CD4-positive, CD25-positive, alpha-beta regulatory T cell (primary cell): ENCODE data around the gene INO80D. TPM values are rescaled to one million over a fixed set of nuclear protein-coding genes. Genes with fewer than 3 reads are reported as not detected.
"Not testable (repeated sequence)": the region's sequence is repeated elsewhere in the genome, so short reads cannot be mapped to it uniquely, and the experiment has no call there.

Experiments
- ATAC-seq, 2 donors: fragments of 150-1000 bp; cut with Tn5 transposase; one replicate each; pipeline ENCODE4 v1.10.0; 2021; ENCODE audit warnings: low read depth in 2 of 2, moderate number of reproducible peaks in 2 of 2, moderate library complexity in 1 of 2
- DNase-seq, 3 donors: peaks; one replicate each; pipeline versions ENCODE4 v3.0.0 to v3.0.0-alpha.2; 2012 to 2022; ENCODE audit warnings: mixed read lengths in 1 of 3
- H3K27ac ChIP-seq: one replicate; pipeline ENCODE4 v1.7.0; 2013; ENCODE audit warnings: mild to moderate bottlenecking, low read length; ENCODE audit not compliant: insufficient read depth, poor library complexity, severe bottlenecking
- H3K27me3 ChIP-seq: one replicate; pipeline ENCODE4 v1.7.0; 2013; ENCODE audit warnings: low read length; ENCODE audit not compliant: control insufficient read depth, insufficient read depth
- H3K36me3 ChIP-seq: one replicate; pipeline ENCODE4 v1.7.0; 2013; ENCODE audit warnings: mild to moderate bottlenecking, low read length, moderate library complexity; ENCODE audit not compliant: control insufficient read depth, insufficient read depth
- H3K4me1 ChIP-seq: 2 replicates; pipeline ENCODE4 v1.7.0; 2013; ENCODE audit warnings: mild to moderate bottlenecking, low read length; ENCODE audit not compliant: insufficient read depth, control insufficient read depth, poor library complexity, severe bottlenecking
- H3K4me3 ChIP-seq: one replicate; pipeline ENCODE4 v1.7.0; 2013; ENCODE audit warnings: low read depth, mild to moderate bottlenecking, low read length, moderate library complexity
- H3K9me3 ChIP-seq, 2 experiments: 1 replicate in 1 of 2; 2 replicates in 1 of 2; pipeline ENCODE4 v1.7.0; 2013; ENCODE audit warnings: low read length in 2 of 2, mild to moderate bottlenecking in 1 of 2, moderate library complexity in 1 of 2; ENCODE audit not compliant: control insufficient read depth in 2 of 2
- H3K27ac Mint-ChIP-seq, 3 donors: one replicate each; pipeline ENCODE4 v1.8.0; 2020 to 2022; ENCODE audit warnings: mild to moderate bottlenecking in 3 of 3, mixed read lengths in 3 of 3, moderate library complexity in 2 of 3
- H3K27me3 Mint-ChIP-seq: one replicate; pipeline ENCODE4 v1.8.0; 2022; ENCODE audit warnings: mild to moderate bottlenecking, mixed read lengths
- H3K36me3 Mint-ChIP-seq: one replicate; pipeline ENCODE4 v1.8.0; 2020; ENCODE audit warnings: mixed read lengths
- H3K4me1 Mint-ChIP-seq, 4 donors: one replicate each; pipeline ENCODE4 v1.8.0; 2020 to 2022; ENCODE audit warnings: mixed read lengths in 4 of 4, mild to moderate bottlenecking in 1 of 4
- H3K4me3 Mint-ChIP-seq, 4 donors: one replicate each; pipeline ENCODE4 v1.8.0; 2020 to 2022; ENCODE audit warnings: mild to moderate bottlenecking in 4 of 4, mixed read lengths in 4 of 4, moderate library complexity in 3 of 4
- H3K9me3 Mint-ChIP-seq, 7 donors: one replicate each; pipeline ENCODE4 v1.8.0; 2020 to 2022; ENCODE audit warnings: mixed read lengths in 7 of 7, mild to moderate bottlenecking in 3 of 7, moderate library complexity in 2 of 7
- polyA plus RNA-seq, 4 donors: library from polyadenylated mRNA; unstranded; fragments of 300-500 nt; fragmentation: Illumina TruSeq; gene quantifications; one replicate each; pipeline ENCODE4 v1.2.3, GENCODE V29; 2021
- total RNA-seq: library from RNA; stranded (reverse); gene quantifications from one replicate; pipeline ENCODE4 v1.2.3, GENCODE V29; 2022

Gene INO80D
- total and polyA plus RNA-seq, 5 donors from 2014 or later, result 6.7 to 59.1 (median 8.6) TPM

- not testable (repeated sequence) for H3K27me3 Mint-ChIP-seq, DNase-seq, H3K36me3 Mint-ChIP-seq, H3K27ac ChIP-seq, H3K9me3 ChIP-seq, H3K9me3 Mint-ChIP-seq, H3K4me3 Mint-ChIP-seq, H3K36me3 ChIP-seq, H3K4me1 ChIP-seq, H3K4me3 ChIP-seq, H3K27ac Mint-ChIP-seq, H3K27me3 ChIP-seq, ATAC-seq, H3K4me1 Mint-ChIP-seq
Measured at GRCh38 chr2:205976934-205977659, 108.9 kb downstream of the INO80D start.

- Mint-ChIP-seq H3K27me3 (no peaks in the 10 kb centered on the region), H3K4me1 (peaks cover 0 to 5% (median 0%) of the 10 kb centered on the region in 4 donors), H3K36me3 (no peaks in the 10 kb centered on the region), H3K9me3 (peaks cover 0 to 2% (median 0%) of the 10 kb centered on the region in 7 donors), H3K4me3 (no peak overlapping the region), H3K27ac (no peak overlapping the region)
- ATAC-seq (no peak), DNase-seq (no peak)
- H3K27ac ChIP-seq, result no peak overlapping the region
- no peaks in the 10 kb centered on the region for H3K36me3 ChIP-seq
- no peaks in the 10 kb centered on the region for H3K27me3 ChIP-seq
- no peaks in the 10 kb centered on the region for H3K4me1 ChIP-seq
- H3K9me3 ChIP-seq, result no peaks in the 10 kb centered on the region
- no peak overlapping the region for H3K4me3 ChIP-seq
Measured at GRCh38 chr2:205976120-205976814, 109.7 kb downstream of the INO80D start.

- no peaks in the 10 kb centered on the region for H3K36me3 Mint-ChIP-seq
- ATAC-seq, result no peak
Measured at GRCh38 chr2:205975082-205975949, 110.7 kb downstream of the INO80D start.

GRCh38 chr2:205972113-205972512 lies 113.9 kb downstream of the INO80D start:
- Mint-ChIP-seq H3K4me3 (no peak overlapping the region), H3K4me1 (no peaks in the 10 kb centered on the region)
- ATAC-seq, result no peak

More at GRCh38 chr2:205975082-205975949, 110.7 kb downstream of the INO80D start:
- H3K27ac Mint-ChIP-seq, result no peak overlapping the region
- no peak overlapping the region for H3K4me3 Mint-ChIP-seq
- no peaks in the 10 kb centered on the region for H3K9me3 ChIP-seq
- no peak overlapping the region for H3K4me3 ChIP-seq
- peaks cover 0 to 5% (median 0%) of the 10 kb centered on the region in 4 donors for H3K4me1 Mint-ChIP-seq
- H3K9me3 Mint-ChIP-seq, result peaks cover 0 to 2% (median 0%) of the 10 kb centered on the region in 7 donors
- H3K27me3 ChIP-seq, result no peaks in the 10 kb centered on the region
- H3K27me3 Mint-ChIP-seq, result peaks cover 6% of the 10 kb centered on the region
- no peak for DNase-seq
- no peaks in the 10 kb centered on the region for H3K36me3 ChIP-seq
- H3K27ac ChIP-seq, result no peak overlapping the region
- no peaks in the 10 kb centered on the region for H3K4me1 ChIP-seq

GRCh38 chr2:205970348-205970747 lies 115.6 kb downstream of the INO80D start:
- no peak overlapping the region for H3K27ac ChIP-seq
- Mint-ChIP-seq H3K27ac (no peak overlapping the region), H3K4me1 (no peaks in the 10 kb centered on the region), H3K27me3 (peaks cover 21% of the 10 kb centered on the region), H3K9me3 (peaks cover 0 to 2% (median 0%) of the 10 kb centered on the region in 7 donors), H3K36me3 (no peaks in the 10 kb centered on the region), H3K4me3 (no peak overlapping the region)
- H3K27me3 ChIP-seq, result no peaks in the 10 kb centered on the region
- H3K4me3 ChIP-seq, result no peak overlapping the region
- no peaks in the 10 kb centered on the region for H3K36me3 ChIP-seq
- ATAC-seq, result no peak
- H3K9me3 ChIP-seq, result no peaks in the 10 kb centered on the region
- H3K4me1 ChIP-seq, result no peaks in the 10 kb centered on the region
- DNase-seq, result no peak

More at GRCh38 chr2:205972113-205972512, 113.9 kb downstream of the INO80D start:
- Mint-ChIP-seq H3K27ac (no peak overlapping the region), H3K36me3 (no peaks in the 10 kb centered on the region), H3K27me3 (peaks cover 20% of the 10 kb centered on the region), H3K9me3 (peaks cover 0 to 2% (median 0%) of the 10 kb centered on the region in 7 donors)
- no peak for DNase-seq
- Histone ChIP-seq H3K27me3 (no peaks in the 10 kb centered on the region), H3K4me1 (no peaks in the 10 kb centered on the region), H3K4me3 (no peak overlapping the region), H3K9me3 (no peaks in the 10 kb centered on the region), H3K27ac (no peak overlapping the region), H3K36me3 (no peaks in the 10 kb centered on the region)

DNA sequence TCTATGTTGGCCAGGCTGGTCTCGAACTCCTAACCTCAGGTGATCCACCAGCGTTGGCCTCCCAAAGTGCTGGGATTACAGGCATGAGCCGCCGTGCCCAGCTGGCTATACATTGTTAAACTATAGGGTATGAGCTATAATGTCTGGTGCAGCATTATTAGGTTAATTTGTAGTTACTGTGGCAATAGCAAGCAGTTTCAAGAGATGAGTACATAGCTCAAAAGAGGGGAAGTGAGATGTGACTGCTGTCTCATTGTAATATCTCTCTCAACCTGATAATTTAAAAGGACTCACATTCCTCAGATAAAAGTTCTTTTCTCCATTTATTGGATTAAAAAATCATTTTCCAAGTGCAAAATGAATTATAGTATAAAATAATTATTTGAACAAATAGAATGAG lies 116.4 kb downstream of the INO80D start:
- Histone ChIP-seq H3K36me3 (no peaks in the 10 kb centered on the region), H3K4me1 (no peaks in the 10 kb centered on the region), H3K27ac (no peak overlapping the region), H3K9me3 (no peaks in the 10 kb centered on the region), H3K27me3 (no peaks in the 10 kb centered on the region), H3K4me3 (no peak overlapping the region)
- no peak overlapping the region for H3K27ac Mint-ChIP-seq
- ATAC-seq (no peak), DNase-seq (no peak)
- no peaks in the 10 kb centered on the region for H3K4me1 Mint-ChIP-seq
- H3K36me3 Mint-ChIP-seq, result no peaks in the 10 kb centered on the region
- H3K9me3 Mint-ChIP-seq, result peaks cover 0 to 2% (median 0%) of the 10 kb centered on the region in 7 donors
- H3K4me3 Mint-ChIP-seq, result no peak overlapping the region
- H3K27me3 Mint-ChIP-seq, result peaks cover 25% of the 10 kb centered on the region

DNA sequence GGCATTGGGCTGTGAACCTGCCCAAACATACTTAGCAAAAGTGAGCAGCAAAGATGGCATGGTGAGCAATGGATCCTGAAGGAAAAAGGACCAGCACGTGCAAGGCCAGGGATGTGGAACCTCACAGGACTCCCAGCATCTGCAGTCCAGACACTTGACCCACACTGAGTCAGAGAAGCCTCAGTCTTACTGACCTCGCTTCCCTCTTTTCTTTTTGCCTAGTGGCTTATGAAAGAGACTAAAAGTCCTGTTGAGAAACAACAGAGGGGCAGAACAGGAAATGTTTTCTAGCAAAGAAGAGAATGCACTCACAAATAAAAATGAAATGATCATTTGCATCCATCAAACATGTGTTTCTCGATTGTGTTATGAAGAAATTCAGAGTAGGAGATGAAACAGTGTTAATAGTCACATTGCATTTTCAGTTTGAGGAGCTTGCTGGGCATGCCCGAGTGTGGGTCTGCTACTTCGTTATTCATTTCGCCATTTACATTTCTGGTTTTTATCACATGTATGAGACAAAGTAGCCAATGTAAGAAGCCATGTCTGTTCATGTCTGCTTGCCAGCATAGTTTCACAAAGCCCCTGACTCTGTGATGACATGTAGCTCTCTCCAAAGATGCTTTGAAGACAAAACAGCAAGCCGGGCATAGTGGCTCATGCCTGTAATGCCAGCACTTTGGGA lies 118.4 kb downstream of the INO80D start:
- H3K27me3 Mint-ChIP-seq, result peaks cover 30% of the 10 kb centered on the region
- peaks cover 0 to 2% (median 0%) of the 10 kb centered on the region in 7 donors for H3K9me3 Mint-ChIP-seq

More for the DNA sequence above, 118.4 kb downstream of the INO80D start:
- H3K36me3 Mint-ChIP-seq, result no peaks in the 10 kb centered on the region
- H3K27ac ChIP-seq, result no peak overlapping the region
- no peak overlapping the region for H3K4me3 Mint-ChIP-seq
- no peaks in the 10 kb centered on the region for H3K4me1 ChIP-seq
- no peaks in the 10 kb centered on the region for H3K4me1 Mint-ChIP-seq
- no peak overlapping the region for H3K27ac Mint-ChIP-seq
- no peak for DNase-seq
- H3K9me3 ChIP-seq, result no peaks in the 10 kb centered on the region
- no peak overlapping the region for H3K4me3 ChIP-seq
- ATAC-seq, result no peak
- no peaks in the 10 kb centered on the region for H3K36me3 ChIP-seq
- no peaks in the 10 kb centered on the region for H3K27me3 ChIP-seq
